GM18951 (cell line): Measurements from ENCODE around the gene MYT1.
"Not testable (repeated sequence)": the region's sequence is repeated elsewhere in the genome, so short reads cannot be mapped to it uniquely, and the experiment has no call there.

Source experiments
- POLR2A ChIP-seq: IDR thresholded peaks from 4 replicates; pipeline ENCODE4 v1.6.1; 2011; ENCODE audit warnings: mild to moderate bottlenecking; ENCODE audit not compliant: insufficient read length, insufficient read depth; ENCODE audit errors: extremely low read depth
- in situ Hi-C: fragments of 300-500 bp; cut with MboI; formaldehyde crosslinking; loops from one replicate; pipeline ENCODE4 v1.12.0; 2022; ENCODE audit warnings: low sequenced_read_pairs, mixed read lengths, inconsistent platforms; ENCODE audit not compliant: unreplicated experiment

The MYT1 gene

GRCh38 chr20:64229507-64230061 lies 65.3 kb downstream of the MYT1 start:
- in situ Hi-C loops: no loop called here
- no peak for TF ChIP-seq POLR2A

- no peak for TF ChIP-seq POLR2A
- in situ Hi-C loops: no loop called here
Observed at GRCh38 chr20:64230461-64231145, 66.4 kb downstream of the MYT1 start.

GRCh38 chr20:64231621-64232550 lies 67.6 kb downstream of the MYT1 start:
- in situ Hi-C loops: no loop called here
- no peak for TF ChIP-seq POLR2A

GRCh38 chr20:64232794-64233193 lies 68.5 kb downstream of the MYT1 start:
- TF ChIP-seq POLR2A: no peak
- in situ Hi-C loops: no loop called here

GRCh38 chr20:64233725-64234124 lies 69.5 kb downstream of the MYT1 start:
- in situ Hi-C loops: no loop called here
- TF ChIP-seq POLR2A: no peak

GRCh38 chr20:64234291-64234791 lies 70.1 kb downstream of the MYT1 start:
- in situ Hi-C loops: no loop called here
- no peak for TF ChIP-seq POLR2A

- in situ Hi-C loops: not testable (repeated sequence)
Observed at GRCh38 chr20:64234921-64235565, 70.8 kb downstream of the MYT1 start.

GRCh38 chr20:64236137-64237088 lies 72.2 kb downstream of the MYT1 start:
- TF ChIP-seq POLR2A: no peak
- in situ Hi-C loops: no loop called here

GRCh38 chr20:64237316-64237715 lies 73.1 kb downstream of the MYT1 start:
- in situ Hi-C loops: no loop called here
- no peak for TF ChIP-seq POLR2A

- in situ Hi-C loops: no loop called here
- no peak for TF ChIP-seq POLR2A
Observed at GRCh38 chr20:64238115-64238825, 74.0 kb downstream of the MYT1 start.

GRCh38 chr20:64238851-64239387 lies 74.7 kb downstream of the MYT1 start:
- in situ Hi-C loops: no loop called here
- no peak for TF ChIP-seq POLR2A
